DMS79 (cell line): ENCODE measurements around the gene POFUT2.
"Not testable (repeated sequence)": the region's sequence is repeated elsewhere in the genome, so short reads cannot be mapped to it uniquely, and the experiment has no call there.

ENCODE experiments used
- DNase-seq: peaks from one replicate; lab custom pipeline; 2025; lab: John Stamatoyannopoulos, UW

Gene POFUT2

DNA sequence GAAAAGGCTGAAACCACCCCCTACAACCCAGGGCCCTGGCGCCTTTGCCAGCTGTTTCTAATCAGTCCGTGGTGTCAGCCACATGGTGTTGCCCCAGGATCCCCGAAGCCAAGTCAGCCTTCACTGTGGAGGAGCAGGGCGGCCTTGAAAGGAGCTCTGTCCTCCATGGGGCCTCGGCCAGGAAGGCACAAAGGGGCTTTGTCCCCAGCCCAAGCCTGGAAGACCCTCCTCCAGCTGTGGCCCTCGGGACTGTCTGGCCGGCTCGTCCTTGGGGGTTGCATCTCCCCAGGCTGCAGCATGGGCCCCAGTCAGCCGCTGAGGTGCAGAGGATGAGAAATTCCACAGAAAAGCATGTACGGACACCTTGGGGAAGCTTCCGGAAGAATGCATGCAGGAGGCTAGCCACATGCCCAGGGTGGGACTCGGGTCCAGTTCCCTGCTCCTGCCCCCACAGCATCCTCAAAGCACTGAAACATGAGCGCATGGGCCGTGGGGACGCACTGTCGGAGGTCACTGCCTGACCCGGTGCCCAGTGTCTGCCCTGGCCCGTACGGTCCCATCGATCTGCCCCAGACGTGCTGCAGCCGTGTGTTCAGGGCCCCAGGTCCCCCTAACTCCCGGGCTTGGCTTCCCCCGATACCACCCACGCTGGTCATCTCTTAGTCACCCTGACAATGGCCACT lies 38.6 kb upstream of the POFUT2 start:
- no peak for DNase-seq

DNA sequence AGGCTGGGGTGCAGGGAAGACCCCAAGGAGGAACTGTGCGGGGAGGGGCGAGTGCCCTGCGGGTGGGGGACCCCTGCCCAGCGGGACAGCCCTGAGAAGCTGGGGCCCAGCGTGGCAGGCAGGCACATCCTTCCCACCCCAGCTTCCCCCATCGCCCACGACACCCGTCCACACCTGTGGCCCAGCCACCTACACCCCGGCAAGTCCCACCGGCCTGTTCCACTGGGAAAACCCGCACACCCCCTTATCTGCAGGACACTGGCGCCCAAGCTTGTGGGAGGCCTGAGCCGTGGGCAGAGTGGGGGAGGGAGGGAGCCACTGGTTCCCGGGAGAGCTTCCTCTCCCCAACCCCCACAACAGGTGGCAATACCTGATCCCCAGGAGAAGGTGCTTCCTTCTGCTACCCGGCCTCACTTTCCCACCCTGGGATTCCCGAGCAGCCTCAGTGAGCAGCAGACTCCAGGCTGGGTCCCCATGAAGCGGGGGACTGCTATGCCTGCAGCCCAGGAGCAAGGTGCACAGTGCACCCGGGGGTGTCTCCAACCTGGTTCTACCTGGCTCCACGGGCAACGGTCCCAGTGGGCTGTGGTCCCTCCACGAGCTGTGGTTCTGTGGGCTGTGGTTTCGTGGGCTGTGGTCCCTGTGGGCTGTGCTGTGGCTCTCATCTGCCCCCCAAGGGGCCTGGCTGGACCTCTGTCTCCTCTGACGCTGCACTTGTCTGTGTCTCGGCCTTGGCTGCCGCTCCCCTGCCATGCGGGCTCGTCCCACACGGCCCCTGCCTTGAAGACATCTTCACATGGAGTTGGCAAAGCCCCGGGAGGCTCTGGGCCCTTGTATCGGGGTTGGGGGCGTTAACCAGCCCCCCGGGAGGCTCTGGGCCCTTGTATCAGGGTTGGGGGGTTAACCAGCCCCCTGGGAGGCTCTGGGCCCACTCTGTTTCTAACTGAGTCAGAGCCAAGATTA lies 37.8 kb upstream of the POFUT2 start:
- no peak for DNase-seq

DNA sequence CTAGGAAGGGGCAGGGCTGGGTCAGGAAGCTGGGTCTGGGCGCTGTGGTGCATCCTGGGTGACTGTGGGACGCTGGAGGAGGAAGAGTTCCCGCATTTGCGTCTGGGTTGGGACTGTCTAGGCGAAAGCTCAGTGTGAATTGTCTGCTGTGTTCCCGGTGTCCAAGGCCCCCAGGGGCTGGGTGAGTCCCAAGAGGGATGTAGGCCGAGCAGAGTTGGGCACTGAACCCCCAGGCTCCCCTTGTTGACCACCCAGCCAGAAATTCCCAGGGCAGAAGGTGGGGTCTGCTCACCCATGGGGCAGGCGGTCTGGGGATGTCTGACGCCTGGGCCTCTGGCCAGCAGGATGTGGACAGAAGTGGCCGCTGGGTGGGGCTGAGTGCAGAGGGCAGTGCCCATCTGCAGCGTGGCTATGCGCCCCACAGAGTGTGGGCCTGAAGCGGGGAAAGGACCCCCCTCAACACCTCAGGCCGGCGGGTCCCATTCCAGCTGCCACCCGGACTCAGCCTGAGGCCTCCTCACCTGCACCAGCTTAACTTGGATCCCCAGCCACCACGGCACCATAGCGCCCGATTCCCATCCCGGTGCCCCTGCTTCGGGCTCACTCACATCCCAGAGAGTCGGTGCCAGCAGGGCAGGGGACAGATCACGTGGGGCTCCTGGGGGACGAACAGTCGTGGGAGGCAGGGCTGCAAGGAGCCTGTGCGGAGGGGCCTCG lies 37.0 kb upstream of the POFUT2 start:
- DNase-seq = no peak

DNA sequence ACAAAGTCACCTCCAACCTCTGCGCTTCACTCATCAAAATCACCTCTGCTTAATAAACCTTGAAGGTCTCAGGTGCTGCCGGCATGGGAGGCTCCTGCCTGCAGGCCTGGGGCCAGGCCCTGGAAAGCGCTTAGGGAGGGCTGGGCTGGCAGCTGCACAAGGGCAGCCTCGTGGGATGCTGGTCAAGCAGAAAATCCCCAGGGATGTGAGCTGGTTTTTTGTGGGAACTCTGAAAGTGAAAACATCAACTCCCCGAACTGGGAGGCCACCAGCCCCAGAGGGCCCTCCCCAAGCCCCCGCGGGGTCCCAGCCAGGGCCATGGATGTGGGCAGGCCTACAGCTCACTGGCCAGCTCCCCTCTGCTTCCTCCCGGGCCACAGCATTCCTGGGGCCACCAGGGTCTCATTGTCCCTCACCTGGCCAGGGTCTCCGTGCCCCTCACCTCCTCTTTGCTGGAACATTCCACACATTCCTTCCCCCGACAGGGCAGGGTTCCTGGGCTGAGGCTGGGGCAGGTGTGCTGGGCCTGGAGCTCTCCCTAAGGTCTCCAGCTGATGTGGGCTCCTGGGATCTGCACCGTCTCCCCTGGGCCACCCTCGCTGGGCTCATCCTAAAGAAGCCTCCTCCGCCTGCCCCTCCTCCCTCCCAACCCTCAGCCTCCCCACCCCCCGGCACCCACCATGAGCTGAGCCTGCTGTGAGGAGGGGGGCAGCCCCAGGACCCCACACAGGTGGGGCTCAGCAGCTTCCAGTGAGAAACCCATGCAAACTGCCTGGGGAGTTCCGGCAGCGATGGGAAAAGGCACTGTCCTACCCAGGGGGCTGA lies 36.0 kb upstream of the POFUT2 start:
- DNase-seq = no peak

DNA sequence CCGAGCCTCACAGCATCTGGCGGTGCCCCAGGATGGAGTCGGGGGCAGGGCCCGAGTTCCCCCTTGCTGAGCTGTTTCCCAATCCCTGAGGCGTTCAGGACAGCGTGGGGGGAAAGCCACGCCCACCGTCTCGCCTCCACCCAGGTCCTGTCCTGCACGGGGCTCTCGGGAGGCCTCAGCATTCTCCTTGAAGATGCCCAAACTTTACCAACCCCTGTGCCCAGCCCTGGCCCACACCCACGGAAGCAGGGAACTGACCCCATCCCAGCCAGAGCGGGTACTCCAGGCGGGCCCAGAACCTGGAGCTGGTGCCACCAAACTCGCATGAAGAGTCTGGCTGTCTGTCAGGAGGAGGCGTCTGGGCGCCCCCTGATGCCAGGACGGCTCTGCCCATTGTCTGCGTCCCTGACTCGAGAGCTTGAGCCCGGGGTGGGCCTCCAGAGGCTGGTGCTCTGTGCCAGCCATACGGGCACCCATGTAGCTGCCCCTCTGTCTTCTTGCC lies 35.3 kb upstream of the POFUT2 start:
- no peak for DNase-seq

DNA sequence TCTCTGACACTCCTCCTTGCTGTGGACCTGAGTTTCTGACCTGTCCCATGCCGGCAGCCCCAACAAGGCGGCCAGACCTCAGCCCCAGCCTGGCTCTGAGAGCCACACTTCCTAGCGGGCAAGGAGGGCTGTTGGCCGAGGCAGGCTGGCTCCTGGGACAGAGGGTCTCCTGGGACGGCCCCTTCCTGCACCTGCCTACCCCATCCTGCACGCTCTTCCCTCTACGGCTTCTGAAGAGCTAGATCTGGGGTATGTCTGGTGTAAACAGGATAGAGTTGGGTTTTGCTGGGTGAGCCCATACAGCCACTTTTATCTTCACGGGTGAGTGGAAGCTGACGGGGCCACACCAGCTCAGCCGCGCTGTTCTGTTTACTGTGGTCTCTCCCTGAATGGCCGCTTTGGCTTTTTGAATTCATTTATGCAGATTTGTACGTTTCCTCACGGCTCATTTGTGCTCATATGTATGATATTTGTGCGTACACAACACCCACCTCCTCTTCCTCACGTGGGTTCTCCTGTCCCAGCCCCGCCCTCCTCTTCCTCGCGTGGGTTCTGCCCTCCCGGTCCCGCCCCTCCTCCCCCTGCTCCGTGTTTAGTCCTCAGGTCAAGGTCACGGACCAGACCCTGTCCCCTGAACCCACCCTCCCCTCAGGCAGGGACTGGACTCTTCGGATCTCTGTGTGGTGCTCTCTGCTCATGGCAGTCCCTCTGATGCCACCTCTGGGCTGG lies 34.7 kb upstream of the POFUT2 start:
- peak; percentile 28 for DNase-seq

DNA sequence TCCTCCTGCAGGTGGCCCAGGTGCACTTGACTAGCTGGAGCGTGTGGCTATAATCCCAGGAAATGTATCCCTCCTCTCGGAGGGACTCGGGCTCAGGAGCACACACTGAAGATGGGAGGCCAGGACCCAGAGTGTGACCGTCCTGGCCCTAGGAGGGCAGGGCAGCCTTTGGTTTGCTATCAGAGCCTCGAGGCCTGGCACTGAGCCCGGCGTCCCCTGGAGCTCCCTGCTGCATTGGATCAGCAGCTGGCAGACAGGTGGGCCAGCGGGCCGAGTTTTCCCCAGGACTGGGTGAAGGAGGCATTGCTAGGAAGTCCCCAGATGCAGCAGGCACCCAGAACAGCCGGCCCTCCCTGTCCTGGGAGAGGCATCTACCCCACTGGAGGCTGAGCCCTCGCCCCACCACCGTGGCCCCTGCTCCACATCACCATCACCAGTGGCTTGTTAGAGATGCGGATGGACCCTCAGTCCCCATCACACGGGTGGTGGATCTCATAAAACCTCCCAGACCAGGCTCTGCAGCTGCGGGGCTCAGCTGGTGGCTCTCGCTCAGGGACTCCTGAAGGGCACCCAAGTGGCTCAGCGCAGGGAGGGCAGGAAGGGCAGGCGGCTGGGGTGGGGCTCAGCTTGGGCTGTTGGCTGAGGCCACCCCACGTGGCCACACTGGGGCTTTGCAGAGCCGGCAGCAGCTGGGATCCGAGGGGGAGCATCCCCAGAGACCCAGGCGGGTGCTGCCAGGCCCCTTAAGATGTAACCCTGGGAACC lies 32.7 kb upstream of the POFUT2 start:
- DNase-seq = peak; percentile 69

DNA sequence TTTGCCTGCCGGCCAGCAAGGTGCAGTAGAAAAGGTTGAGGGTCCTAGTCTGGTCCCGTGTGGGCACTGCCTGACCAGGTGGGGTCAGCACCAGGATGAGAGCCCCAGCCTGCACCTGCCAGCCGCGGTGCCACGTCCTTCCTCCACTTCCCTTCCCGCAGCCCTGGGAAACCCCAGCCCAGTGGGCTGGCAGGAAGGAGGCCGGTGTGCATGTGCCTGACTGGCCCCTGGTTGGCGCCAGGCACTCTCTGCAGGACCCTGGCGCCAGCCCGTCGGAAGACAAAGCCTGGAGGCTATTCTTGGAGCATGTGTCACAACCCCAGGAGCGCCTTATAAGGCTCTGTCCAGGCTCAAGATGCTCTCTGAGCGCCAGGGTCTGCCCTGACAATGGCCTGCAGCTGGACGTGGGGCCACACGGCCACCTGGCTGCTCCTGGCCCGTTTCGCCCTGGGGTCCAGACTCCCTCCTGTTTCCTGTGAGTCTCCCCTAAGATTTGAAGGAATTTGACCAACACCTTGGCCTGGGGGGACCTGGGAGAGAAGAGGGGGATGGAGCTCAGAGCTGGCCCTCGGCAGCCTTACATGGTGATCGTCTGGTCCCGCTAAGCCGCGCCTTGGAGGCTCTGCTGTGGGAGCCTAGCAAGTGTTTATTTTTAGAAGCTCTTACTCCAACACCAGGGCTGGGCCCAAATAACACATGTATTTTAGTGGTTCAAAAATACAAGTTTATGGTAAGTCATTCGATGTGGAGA lies 31.9 kb upstream of the POFUT2 start:
- no peak for DNase-seq

DNA sequence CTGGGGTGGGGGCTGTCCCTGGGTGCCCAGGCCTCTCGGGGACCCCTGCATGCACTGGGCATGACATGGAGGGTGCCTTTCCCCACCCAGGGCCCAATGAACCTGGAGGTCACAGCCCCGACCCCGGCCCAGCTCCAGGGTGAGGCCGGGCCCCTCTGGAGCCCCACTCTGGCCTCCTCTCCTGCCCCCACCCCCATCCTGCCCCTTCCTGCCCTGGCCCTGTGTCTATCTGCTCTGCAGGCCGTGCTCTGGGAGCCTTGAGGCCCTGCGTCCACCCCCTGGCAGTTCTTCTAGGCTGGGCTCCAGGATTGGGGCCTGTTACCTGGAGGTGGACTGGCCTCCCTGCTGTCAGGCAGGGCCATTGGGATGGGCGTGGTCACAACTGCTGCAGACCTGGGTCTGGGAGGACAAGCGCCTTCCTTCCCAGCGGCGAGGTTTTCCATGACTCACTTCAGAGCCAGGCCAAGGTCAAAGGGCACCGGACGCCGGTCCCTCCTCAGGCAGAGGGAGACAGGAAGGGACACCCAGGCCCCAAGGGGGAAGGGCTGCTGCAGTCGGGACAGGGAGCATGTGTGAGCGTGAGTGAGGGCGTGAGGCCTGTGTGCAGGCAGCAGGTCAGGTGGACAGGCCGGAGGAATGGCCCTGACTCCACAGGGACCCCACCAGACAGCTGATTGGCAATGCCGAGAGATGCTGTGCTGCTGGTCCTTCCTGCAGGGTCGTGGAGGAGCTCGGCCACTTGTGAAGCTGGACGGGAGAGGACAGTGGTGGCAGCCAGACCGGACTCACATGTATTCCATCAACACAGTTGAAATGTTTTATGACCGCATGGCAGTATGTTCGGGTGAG lies 31.1 kb upstream of the POFUT2 start:
- no peak for DNase-seq

DNA sequence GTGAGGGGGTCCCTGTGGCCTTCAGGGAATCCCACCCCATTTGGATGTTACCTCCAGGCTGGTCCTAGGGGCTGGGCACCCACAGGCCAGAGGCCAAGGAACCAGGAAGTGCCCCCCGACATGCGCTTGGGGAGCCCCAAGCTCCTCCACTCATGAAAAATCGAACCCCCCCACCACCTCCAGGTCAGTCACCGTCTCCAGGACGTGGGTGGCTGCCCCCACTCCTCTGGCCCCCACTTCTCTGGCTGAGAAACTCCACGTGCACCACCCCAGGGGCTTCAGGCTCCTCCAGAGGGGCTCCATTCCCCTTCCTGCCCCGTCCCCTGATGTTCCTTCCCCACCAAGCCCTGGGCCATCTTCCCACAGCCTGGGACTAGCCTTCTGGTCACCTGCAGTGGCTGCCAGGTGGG lies 30.5 kb upstream of the POFUT2 start:
- no peak for DNase-seq

DNA sequence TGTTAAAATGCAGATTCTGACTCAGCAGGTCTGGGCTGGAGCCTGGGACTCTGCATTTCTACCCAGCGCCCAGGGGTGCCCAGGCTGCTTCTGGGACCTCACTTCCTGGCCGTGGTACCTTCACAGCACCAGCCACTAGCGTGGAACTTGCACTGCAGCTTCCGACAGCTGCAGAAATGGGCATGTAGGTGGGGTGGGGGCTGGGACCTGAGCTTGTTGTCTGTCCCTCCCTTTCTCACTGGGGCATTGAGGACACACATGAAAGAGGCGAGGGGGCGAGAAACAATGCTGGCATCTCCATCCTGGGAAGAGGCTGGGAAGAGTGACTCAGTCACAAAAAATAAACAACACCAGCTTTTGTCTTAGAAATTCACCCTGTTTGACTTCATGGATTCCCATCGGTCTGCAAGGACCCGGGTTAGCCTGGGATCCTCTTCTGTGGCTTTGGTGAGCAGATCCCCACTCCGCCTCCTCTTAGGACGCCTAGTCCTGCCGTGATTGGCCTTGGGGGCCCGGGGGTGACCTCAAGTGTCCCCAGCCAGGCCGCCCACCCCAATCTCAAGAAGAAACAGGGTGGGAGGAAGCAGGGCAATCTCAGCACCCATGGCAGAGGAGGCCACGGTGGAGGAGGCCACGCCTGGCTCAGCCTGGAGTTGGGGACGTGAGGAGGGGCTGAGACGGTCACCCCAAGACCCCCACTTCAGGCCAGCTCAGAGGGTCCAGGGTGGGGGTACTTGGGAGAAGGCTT lies 29.9 kb upstream of the POFUT2 start:
- no peak for DNase-seq

DNA sequence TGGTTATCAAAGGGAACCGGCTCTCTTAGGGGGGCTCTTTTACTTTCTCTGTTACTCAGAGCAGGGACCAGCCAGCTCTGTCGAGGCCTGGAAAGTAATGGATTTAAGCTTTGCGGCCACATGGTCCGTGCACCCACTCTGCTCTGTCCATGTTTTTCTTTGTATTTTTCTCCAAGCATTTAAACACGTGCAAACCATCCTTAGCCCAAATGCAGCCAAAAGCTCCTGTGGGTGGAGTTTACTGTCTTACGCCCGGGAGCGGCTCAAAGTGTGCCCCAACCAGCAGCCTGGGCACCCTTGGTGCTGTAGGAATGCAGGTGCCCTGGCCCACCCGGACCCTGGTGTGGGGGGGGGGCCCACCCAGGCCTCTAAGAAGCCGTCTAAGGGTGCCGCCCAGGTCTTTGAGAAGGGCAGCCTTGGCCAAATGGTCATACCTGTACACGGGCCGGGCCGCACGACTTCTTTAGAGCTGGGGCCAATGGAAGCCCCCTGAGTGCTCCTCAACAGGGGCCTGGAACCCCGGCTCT lies 29.2 kb upstream of the POFUT2 start:
- DNase-seq = no peak

DNA sequence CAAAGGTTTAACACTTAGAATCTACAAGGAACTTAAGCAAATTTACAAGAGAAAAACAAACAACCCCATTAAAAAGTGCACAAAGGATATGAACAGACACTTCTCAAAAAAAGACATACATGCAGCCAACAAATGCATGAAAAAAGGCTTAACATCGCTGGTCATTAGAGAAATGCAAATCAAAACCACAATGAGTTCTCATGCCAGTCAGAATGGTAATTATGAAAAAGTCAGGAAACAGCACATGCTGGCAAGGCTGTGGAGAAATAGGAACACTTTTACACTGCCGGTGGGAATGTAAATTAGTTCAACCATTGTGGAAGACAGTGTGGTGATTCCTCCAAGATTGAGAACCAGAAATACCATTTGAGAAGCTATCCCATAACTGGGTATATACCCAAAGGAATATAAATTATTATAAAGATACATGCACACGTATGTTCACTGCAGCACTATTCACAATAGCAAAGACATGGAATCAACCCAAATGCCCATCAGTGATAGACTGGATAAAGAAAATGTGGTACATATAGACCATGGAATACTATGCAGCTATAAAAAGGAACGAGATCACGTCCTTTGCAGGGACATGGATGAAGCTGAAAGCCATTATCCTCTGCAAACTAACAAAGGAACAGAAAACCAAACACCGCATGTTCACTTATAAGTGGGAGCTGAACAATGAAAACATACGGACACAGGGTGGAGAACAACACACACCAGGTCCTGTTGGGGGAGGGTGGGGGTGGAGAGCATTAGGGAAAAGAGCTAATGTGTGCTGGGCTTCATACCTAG lies 28.2 kb upstream of the POFUT2 start:
- not testable (repeated sequence) for DNase-seq

DNA sequence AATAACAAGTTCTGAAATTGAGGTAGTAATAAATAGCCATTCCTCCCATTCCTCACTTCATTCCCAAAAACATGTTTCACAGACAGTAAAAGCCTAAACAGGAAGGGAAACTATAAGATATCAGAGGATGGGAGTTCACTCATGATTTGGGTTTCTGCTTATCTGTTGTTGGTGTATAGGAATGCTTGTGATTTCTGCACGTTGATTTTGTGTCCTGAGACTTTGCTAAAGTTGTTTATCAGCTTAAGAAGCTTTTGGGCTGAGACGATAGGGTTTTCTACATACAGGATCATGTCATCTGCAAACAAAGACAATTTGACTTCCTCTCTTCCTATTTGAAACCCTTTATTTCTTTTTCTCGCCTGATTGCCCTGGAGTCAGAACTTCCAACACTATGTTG lies 26.0 kb upstream of the POFUT2 start:
- no peak for DNase-seq

DNA sequence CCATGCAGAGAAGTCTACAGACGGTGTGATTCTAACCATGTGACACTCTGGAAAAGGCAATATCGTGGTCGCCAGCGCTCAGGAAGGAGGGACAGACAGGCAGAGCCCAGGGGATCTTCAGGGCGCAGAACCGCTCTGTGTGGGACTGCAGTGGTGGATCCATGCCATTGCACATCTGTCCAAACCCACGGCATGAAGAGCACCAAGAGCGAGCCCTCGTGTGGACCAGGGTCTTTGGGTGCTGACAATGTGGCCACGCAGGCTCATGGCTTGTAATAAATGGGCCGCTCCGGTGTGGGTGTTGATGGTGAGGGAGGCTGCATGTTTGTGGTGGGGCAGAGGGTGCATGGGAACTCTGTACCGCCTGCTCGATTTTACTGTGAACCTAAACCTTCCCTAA lies 25.3 kb upstream of the POFUT2 start:
- DNase-seq = no peak

DNA sequence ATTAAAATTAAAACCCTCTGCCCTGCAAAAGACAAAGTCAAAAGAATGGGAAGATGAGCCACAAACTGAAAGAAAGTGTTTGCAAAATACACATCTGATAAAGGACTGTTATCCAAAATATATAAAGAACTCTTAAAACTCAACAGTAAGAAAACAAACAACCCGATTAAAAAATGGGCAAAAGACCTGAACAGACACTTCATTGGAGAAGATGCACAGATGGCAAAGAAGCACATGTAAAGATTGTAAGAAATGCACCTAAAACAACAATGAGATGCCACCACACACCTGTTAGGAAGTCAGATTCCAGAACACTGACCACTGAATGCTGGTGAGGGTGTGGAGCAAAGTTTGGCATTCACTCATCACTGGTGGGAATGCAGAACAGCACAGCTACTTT lies 24.6 kb upstream of the POFUT2 start:
- no peak for DNase-seq

DNA sequence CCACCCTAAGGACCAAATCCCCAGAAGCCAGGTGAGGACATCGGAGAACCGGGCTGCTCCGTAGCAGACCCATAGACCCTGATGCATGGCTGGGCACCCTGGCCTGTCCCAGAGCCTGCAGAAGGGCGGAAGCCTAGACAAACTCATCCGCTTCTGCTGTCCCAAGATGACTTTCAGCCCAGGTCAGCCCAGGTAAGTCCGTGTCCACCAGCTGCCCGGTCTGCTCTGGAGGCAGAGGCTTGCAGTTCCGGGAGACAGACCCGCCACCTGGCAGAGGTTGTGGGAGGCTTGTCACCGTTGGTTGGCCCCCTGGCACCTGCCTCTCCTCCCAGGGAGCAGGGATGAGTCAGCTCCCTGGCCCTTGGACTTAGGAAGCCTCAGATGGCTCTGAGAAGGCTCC lies 22.8 kb upstream of the POFUT2 start:
- no peak for DNase-seq
